Retinal pigment epithelial cell (primary cell): Measurements from ENCODE around the gene KCNQ1.

Experiments used
- DNase-seq: peaks from one replicate; pipeline ENCODE4 v3.0.0-alpha.2; 2010; ENCODE audit warnings: low read depth
- H3K4me3 ChIP-seq: 2 replicates; pipeline ENCODE4 v1.5.1; 2011; ENCODE audit warnings: mild to moderate bottlenecking, low read length, control low read depth, moderate library complexity
- TF ChIP-seq, protein P1 (sequence below): conservative IDR thresholded peaks from 2 replicates; pipeline ENCODE4 v1.5.1; 2011; ENCODE audit warnings: low read depth, low read length, control low read depth, inconsistent platforms

Gene KCNQ1

DNA sequence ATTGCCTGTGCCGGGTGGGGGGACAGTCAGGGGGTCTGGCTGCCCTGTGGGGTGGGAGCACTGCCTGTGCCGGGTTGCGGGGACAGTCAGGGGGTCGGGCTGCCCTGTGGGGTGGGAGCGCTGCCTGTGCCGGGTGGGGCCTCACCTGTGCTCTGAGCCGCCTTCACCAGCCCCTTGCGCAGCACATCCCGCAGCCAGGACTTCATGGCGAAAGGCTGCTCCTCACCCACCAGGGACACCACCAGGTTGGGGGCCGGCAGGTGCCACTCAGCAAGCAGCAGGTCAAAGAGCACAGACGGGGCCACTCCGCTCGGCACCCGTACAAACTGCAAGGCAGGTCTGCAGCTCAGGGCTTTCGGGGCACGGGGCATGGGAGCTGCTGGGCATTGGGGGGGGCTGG is 22.8 kb upstream of the KCNQ1 start:
- H3K4me3 ChIP-seq = no peak overlapping the region
- TF ChIP-seq, protein P1, sequence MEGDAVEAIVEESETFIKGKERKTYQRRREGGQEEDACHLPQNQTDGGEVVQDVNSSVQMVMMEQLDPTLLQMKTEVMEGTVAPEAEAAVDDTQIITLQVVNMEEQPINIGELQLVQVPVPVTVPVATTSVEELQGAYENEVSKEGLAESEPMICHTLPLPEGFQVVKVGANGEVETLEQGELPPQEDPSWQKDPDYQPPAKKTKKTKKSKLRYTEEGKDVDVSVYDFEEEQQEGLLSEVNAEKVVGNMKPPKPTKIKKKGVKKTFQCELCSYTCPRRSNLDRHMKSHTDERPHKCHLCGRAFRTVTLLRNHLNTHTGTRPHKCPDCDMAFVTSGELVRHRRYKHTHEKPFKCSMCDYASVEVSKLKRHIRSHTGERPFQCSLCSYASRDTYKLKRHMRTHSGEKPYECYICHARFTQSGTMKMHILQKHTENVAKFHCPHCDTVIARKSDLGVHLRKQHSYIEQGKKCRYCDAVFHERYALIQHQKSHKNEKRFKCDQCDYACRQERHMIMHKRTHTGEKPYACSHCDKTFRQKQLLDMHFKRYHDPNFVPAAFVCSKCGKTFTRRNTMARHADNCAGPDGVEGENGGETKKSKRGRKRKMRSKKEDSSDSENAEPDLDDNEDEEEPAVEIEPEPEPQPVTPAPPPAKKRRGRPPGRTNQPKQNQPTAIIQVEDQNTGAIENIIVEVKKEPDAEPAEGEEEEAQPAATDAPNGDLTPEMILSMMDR = no peak
- DNase-seq = no peak

DNA sequence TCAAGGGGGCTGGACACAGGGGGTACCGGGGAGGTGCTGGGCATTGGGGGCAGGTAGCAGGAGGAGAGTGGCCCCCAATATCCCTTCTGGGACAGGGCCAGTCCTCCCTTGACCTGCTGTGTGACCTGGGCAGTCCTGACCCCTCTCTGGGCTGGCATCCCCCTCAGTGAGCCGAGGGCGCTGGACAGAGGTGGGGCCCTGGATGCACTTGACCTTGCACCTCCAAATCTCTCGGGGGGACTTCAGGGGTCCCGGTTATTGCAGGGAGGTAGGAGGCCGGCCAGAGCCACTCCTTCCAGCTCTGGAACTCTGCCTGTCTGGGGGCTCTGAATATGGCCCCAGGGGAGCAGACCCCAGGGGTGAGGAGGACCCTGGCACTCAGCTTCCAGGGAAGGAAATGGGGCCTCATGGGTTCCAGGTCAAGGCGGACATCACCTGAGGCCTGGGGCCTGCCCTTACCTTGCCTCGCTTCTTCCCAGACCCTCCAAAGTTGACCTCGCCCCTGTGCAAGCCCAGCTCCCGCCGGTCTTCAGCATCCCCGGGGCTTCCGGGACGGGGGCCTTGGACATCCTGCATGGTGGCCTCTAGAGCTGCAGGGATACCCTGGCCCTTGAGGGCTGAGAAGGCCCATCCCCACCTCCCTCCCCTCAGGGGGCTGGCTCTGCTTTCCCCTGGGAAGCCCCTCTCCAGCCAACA is 22.2 kb upstream of the KCNQ1 start:
- TF ChIP-seq, protein P1 = no peak
- DNase-seq = no peak
- no peak overlapping the region for H3K4me3 ChIP-seq

DNA sequence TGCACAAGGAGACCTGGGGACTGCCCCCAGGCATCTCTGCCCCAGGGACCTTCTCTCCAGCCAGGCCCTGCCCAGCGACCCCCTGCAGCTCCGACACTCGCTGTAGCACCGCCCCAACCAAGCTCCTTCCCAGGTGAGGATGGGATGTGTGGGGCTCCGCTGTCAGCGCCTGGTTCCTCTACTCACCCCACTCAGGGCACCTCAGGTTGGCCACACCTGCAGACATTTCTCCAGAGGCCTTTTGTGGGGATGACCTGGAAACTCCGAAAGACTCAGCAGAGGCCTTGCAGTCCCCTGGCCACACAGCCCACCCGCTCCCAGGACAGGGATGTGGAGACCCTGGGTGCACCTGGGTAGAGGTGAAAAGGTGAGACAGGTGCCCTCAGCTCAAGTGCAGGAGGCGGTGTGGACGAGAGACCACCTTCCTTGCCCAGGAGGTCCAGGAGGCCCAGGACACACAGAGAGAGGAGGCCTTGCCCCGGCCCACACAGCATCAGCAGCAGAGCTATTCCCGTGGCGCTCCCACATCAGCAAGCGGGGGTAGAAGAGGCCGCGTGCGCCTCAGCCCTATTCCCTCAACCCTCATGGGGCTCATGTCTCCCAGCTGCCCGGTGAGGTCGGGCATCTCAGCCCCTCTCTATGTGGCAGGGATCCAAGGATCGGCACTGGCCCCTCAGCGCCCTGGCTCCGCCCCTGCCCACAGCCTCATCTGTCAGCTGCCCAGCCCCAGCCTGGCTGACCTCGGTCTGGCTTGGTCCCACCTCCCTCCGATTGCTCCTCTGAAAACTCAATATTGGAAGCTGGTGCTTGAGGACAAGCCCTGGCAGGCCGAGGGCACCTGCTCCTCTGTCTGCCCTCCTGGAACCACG is 21.4 kb upstream of the KCNQ1 start:
- no peak overlapping the region for H3K4me3 ChIP-seq
- no peak for DNase-seq
- TF ChIP-seq, protein P1 = no peak

DNA sequence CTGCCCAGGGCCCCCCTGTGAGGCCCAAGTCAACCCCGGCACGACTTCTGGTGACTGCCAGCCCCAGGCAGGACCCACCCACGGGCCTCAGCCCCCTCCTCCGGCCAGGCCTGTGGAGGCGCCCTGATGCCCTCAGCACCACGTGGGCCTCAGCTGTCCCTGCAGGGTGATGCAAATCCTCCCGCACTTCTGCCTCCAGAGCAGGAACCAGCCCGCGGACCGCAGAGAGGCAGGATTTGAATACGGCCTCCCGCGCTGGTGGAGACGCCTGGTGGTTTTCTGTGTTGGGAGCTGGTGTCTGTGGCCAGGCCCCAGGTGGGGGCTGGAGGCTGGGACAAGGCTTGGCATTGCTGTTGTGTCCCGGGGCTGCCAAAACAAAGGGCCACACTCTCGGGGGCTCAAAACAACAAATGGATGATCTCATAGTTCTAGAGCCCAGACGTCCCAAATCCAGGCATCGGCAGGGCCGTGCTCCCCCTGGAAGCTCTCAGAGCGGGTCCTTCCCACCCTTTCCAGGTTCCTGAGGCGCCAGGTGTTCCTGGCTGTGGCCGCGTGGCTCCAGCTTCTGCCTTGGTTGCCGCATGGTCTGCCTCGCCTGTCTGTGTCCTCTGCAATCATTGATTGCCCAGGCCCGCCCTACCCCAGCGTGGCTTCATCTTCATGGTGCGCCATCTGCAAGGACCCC is 19.9 kb upstream of the KCNQ1 start:
- no peak for DNase-seq
- H3K4me3 ChIP-seq = no peak overlapping the region
- TF ChIP-seq, protein P1 = no peak

DNA sequence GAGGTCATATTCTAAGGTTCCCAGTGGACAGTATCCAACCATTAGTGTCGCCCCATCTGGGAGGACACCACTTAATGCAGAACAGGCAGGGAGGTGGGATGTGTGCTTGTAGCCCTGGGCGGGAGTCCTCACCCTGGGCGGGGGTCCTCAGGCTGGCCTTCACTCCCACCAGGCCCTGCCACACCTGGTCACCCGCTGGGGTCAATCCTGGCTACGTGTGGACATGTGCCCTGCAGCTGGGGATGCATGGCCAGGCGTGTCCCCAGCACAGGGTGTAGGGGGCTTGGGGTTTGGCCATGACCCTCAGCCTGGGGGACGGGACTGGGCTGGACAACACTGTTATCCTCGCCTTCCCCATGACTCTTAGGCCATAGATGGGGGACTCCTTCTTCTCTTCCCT is 19.3 kb upstream of the KCNQ1 start:
- no peak overlapping the region for H3K4me3 ChIP-seq
- TF ChIP-seq, protein P1 = no peak
- DNase-seq = no peak

DNA sequence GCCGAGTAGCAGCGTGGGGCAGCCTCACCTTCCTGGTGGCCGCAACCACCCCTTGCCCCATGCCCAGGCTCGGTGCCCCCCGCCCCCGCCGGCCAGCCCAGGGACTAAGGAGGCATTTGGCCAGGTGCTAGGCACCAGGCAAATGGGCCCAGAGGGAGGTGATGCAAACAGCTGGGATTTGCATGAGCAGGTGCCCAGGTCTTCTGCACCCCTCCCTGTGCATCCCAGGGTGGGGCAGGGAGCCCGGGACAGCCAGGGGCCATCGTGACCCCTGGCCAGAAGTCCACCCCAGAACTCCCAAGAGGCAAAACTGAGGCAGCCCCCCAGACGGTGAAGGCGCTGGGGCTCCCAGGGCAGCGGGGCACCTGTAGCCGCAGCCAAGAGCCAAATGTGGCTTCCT is 18.6 kb upstream of the KCNQ1 start:
- H3K4me3 ChIP-seq = no peak overlapping the region
- DNase-seq = no peak
- TF ChIP-seq, protein P1 = no peak
